ENCODE data around the gene MECP2. TPM values are rescaled to one million over a fixed set of nuclear protein-coding genes. Genes with fewer than 3 reads are reported as not detected.

Gene MECP2
- total RNA-seq, 1 donor from 2014 or later, result 37.6 TPM

- no peak for DNase-seq (ENCODE audit: low spot score)
- intact Hi-C loops (cut with DNase I), result loop anchor here (5.0 kb wide), 1 partner anchor 74 kb away; the partner anchor contains the start of gene MECP2
These were observed 74.1 kb downstream of the MECP2 start for GRCh38 chrX:154023276-154024000.

GRCh38 chrX:154022108-154022507, 75.4 kb downstream of the MECP2 start:
- DNase-seq (ENCODE audit: low spot score), result no peak
- intact Hi-C loops (cut with DNase I), result loop anchor here (5.0 kb wide), 1 partner anchor 75 kb away; the partner anchor contains the start of gene MECP2

- intact Hi-C loops (cut with DNase I), result loop anchor here (5.0 kb wide), 1 partner anchor 76 kb away; the partner anchor contains the start of gene MECP2
- no peak for DNase-seq (ENCODE audit: low spot score)
These were observed 76.3 kb downstream of the MECP2 start for GRCh38 chrX:154021131-154021611.

GRCh38 chrX:154020536-154021115, 76.9 kb downstream of the MECP2 start:
- no peak for DNase-seq (ENCODE audit: low spot score)
- intact Hi-C loops (cut with DNase I), result loop anchor here (5.0 kb wide), 1 partner anchor 77 kb away; the partner anchor contains the start of gene MECP2

- intact Hi-C loops (cut with DNase I), result loop anchor here (5.0 kb wide), 1 partner anchor 77 kb away; the partner anchor contains the start of gene MECP2
- no peak for DNase-seq (ENCODE audit: low spot score)
These were observed 77.6 kb downstream of the MECP2 start, which contains the start of gene IRAK1 for GRCh38 chrX:154019633-154020528. IRAK1 (minus strand) TSS chrX:154019902; CDS start chrX:154019812, 90 bp downstream.

GRCh38 chrX:154019061-154019621, 78.4 kb downstream of the MECP2 start:
- intact Hi-C loops (cut with DNase I), result no loop called here
- DNase-seq (ENCODE audit: low spot score), result no peak

- no peak for DNase-seq (ENCODE audit: low spot score)
- intact Hi-C loops (cut with DNase I), result no loop called here
These were observed 78.9 kb downstream of the MECP2 start for GRCh38 chrX:154018518-154019060.

GRCh38 chrX:154017766-154018517, 79.6 kb downstream of the MECP2 start:
- intact Hi-C loops (cut with DNase I), result no loop called here
- DNase-seq (ENCODE audit: low spot score), result no peak

- DNase-seq (ENCODE audit: low spot score), result no peak
- intact Hi-C loops (cut with DNase I), result no loop called here
These were observed 81.0 kb downstream of the MECP2 start for GRCh38 chrX:154016366-154017076.

GRCh38 chrX:154015581-154016264, 81.8 kb downstream of the MECP2 start:
- intact Hi-C loops (cut with DNase I), result no loop called here
- no peak for DNase-seq (ENCODE audit: low spot score)

GRCh38 chrX:154014429-154015380, 82.8 kb downstream of the MECP2 start:
- no peak for DNase-seq (ENCODE audit: low spot score)
- intact Hi-C loops (cut with DNase I), result loop anchor here (5.0 kb wide), 2 partner anchors 303 to 518 kb away; no protein-coding TSS in a partner anchor

- DNase-seq (ENCODE audit: low spot score), result no peak
- intact Hi-C loops (cut with DNase I), result loop anchor here (2.0 to 5.0 kb wide), 3 partner anchors 37 to 519 kb away; no protein-coding TSS in a partner anchor
These were observed 83.7 kb downstream of the MECP2 start for GRCh38 chrX:154013614-154014360.

GRCh38 chrX:154013001-154013421, 84.5 kb downstream of the MECP2 start:
- DNase-seq (ENCODE audit: low spot score), result no peak
- intact Hi-C loops (cut with DNase I), result loop anchor here (2.0 to 5.0 kb wide), 3 partner anchors 38 to 519 kb away; no protein-coding TSS in a partner anchor

GRCh38 chrX:154012336-154012991, 85.1 kb downstream of the MECP2 start:
- DNase-seq (ENCODE audit: low spot score), result no peak
- intact Hi-C loops (cut with DNase I), result loop anchor here (2.0 to 5.0 kb wide), 3 partner anchors 38 to 520 kb away; no protein-coding TSS in a partner anchor
